HCT116 (cell line): ENCODE results near the gene SALL3.

Source experiments
- CEBPB ChIP-seq: IDR thresholded peaks from 2 replicates; pipeline ENCODE4 v1.6.1; 2012; ENCODE audit warnings: low read depth
- EZH2 ChIP-seq: fragments of 200-600 bp; sonication (generic); IDR thresholded peaks from 2 replicates; pipeline ENCODE4 v1.6.1; 2017; ENCODE audit warnings: antibody characterized with exemption, mixed run types
- JUND ChIP-seq: IDR thresholded peaks from 2 replicates; pipeline ENCODE4 v1.6.1; 2012
- POLR2A ChIP-seq: IDR thresholded peaks from 2 replicates; pipeline ENCODE4 v1.7.0; 2011; ENCODE audit warnings: borderline replicate concordance; ENCODE audit not compliant: insufficient read depth, insufficient read length; ENCODE audit errors: extremely low read depth
- POLR2AphosphoS5 ChIP-seq: IDR thresholded peaks from 2 replicates; pipeline ENCODE4 v1.6.1; 2011; ENCODE audit warnings: mild to moderate bottlenecking, low read depth, low read length, moderate library complexity
- RAD21 ChIP-seq: IDR thresholded peaks from 2 replicates; pipeline ENCODE4 v1.6.1; 2012; ENCODE audit warnings: low read depth, mild to moderate bottlenecking
- SP1 ChIP-seq: IDR thresholded peaks from 2 replicates; pipeline ENCODE4 v1.6.1; 2012; ENCODE audit warnings: low read depth
- SRF ChIP-seq: IDR thresholded peaks from 2 replicates; pipeline ENCODE4 v1.6.1; 2012; ENCODE audit warnings: low read depth
- ZNF274 ChIP-seq: fragments of 200-500 bp; sonication (Bioruptor generic); IDR thresholded peaks from 2 replicates; pipeline ENCODE4 v1.6.1; 2014; ENCODE audit warnings: mild to moderate bottlenecking, low read depth, low read length, inconsistent platforms
- TF ChIP-seq, protein P1 (sequence below), 3 experiments: fragments of 200-600 bp in 1 of 3; sonication (generic) in 1 of 3; IDR thresholded peaks in 2 of 3; conservative IDR thresholded peaks in 1 of 3; 2 replicates each; pipeline ENCODE4 v1.5.1; 2012 to 2017; ENCODE audit warnings: low read depth in 2 of 3, low read length in 2 of 3, antibody characterized with exemption in 1 of 3, borderline replicate concordance in 1 of 3, control low read depth in 1 of 3, mild to moderate bottlenecking in 1 of 3, mixed read lengths in 1 of 3, mixed run types in 1 of 3, moderate library complexity in 1 of 3; ENCODE audit not compliant: insufficient read depth in 1 of 3
- TF ChIP-seq, protein P2 (sequence below): IDR thresholded peaks from 2 replicates; pipeline ENCODE4 v1.6.1; 2012
- TF ChIP-seq, protein P3 (sequence below): IDR thresholded peaks from 2 replicates; pipeline ENCODE4 v1.6.1; 2012; ENCODE audit warnings: low read depth
- TF ChIP-seq, protein P4 (sequence below): IDR thresholded peaks from 2 replicates; pipeline ENCODE4 v1.6.1; 2012

DNA sequence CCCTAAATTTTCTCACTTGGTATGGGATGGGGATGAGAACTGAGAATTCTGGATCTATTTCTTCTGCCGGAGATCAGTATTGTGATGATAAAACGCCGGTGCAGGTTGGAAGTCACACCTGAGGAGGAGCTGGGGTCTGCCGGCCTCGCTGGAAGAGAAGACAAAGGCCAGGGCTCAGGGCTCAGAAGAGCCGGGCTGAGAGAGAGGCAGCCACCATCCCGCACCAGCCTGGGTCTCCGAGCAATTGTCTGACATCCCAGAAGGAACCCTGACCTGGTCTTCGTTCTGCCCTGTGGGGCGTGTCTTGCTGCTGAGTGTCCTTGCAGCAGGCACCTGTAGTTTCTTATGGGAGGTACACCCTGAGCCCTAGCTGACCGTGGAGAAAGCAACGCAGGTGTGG, 31.4 kb upstream of the SALL3 start:
- TF ChIP-seq, protein P1, sequence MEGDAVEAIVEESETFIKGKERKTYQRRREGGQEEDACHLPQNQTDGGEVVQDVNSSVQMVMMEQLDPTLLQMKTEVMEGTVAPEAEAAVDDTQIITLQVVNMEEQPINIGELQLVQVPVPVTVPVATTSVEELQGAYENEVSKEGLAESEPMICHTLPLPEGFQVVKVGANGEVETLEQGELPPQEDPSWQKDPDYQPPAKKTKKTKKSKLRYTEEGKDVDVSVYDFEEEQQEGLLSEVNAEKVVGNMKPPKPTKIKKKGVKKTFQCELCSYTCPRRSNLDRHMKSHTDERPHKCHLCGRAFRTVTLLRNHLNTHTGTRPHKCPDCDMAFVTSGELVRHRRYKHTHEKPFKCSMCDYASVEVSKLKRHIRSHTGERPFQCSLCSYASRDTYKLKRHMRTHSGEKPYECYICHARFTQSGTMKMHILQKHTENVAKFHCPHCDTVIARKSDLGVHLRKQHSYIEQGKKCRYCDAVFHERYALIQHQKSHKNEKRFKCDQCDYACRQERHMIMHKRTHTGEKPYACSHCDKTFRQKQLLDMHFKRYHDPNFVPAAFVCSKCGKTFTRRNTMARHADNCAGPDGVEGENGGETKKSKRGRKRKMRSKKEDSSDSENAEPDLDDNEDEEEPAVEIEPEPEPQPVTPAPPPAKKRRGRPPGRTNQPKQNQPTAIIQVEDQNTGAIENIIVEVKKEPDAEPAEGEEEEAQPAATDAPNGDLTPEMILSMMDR (IDR thresholded peaks at IDR 0.05 in 2 of 3, conservative IDR thresholded peaks at IDR 0.05 in 1 of 3; ENCODE audit: borderline replicate concordance in 1 of 3, insufficient read depth in 1 of 3, low read depth in 2 of 3, low read length in 2 of 3), result no peak
- TF ChIP-seq ZNF274 (no peak), SP1 (no peak), POLR2AphosphoS5 (no peak), POLR2A (no peak), RAD21 (no peak), JUND (no peak), EZH2 (no peak), CEBPB (no peak), SRF (no peak)
- TF ChIP-seq, protein P2, sequence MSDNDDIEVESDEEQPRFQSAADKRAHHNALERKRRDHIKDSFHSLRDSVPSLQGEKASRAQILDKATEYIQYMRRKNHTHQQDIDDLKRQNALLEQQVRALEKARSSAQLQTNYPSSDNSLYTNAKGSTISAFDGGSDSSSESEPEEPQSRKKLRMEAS, result no peak
- TF ChIP-seq, protein P3, sequence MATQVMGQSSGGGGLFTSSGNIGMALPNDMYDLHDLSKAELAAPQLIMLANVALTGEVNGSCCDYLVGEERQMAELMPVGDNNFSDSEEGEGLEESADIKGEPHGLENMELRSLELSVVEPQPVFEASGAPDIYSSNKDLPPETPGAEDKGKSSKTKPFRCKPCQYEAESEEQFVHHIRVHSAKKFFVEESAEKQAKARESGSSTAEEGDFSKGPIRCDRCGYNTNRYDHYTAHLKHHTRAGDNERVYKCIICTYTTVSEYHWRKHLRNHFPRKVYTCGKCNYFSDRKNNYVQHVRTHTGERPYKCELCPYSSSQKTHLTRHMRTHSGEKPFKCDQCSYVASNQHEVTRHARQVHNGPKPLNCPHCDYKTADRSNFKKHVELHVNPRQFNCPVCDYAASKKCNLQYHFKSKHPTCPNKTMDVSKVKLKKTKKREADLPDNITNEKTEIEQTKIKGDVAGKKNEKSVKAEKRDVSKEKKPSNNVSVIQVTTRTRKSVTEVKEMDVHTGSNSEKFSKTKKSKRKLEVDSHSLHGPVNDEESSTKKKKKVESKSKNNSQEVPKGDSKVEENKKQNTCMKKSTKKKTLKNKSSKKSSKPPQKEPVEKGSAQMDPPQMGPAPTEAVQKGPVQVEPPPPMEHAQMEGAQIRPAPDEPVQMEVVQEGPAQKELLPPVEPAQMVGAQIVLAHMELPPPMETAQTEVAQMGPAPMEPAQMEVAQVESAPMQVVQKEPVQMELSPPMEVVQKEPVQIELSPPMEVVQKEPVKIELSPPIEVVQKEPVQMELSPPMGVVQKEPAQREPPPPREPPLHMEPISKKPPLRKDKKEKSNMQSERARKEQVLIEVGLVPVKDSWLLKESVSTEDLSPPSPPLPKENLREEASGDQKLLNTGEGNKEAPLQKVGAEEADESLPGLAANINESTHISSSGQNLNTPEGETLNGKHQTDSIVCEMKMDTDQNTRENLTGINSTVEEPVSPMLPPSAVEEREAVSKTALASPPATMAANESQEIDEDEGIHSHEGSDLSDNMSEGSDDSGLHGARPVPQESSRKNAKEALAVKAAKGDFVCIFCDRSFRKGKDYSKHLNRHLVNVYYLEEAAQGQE, result no peak
- TF ChIP-seq, protein P4, sequence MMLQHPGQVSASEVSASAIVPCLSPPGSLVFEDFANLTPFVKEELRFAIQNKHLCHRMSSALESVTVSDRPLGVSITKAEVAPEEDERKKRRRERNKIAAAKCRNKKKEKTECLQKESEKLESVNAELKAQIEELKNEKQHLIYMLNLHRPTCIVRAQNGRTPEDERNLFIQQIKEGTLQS, result no peak
